A549 (cell line): Measurements from ENCODE around the gene NSL1.

ENCODE experiments used
- BHLHE40 ChIP-seq: IDR thresholded peaks from 2 replicates; pipeline ENCODE4 v1.6.1; 2012; ENCODE audit warnings: low read depth, low read length, inconsistent platforms
- CEBPB ChIP-seq, 2 experiments: fragments of >200 bp in 1 of 2; sonication (Bioruptor Twin) in 1 of 2; formaldehyde crosslinking in 1 of 2; IDR thresholded peaks; 2 replicates each; pipeline ENCODE4 v1.6.1; 2012 to 2016
- MAZ ChIP-seq: fragments of 150-350 bp; IDR thresholded peaks from 2 replicates; pipeline ENCODE4 v1.6.1; 2014; ENCODE audit warnings: antibody characterized with exemption, low read depth, low read length, borderline replicate concordance
- MYC ChIP-seq: IDR thresholded peaks from 2 replicates; pipeline ENCODE4 v1.6.1; 2012; ENCODE audit warnings: mild to moderate bottlenecking, inconsistent platforms, low read length, improper control_type of control experiment, borderline replicate concordance
- RFX5 ChIP-seq: fragments of 450-650 bp; IDR thresholded peaks from 2 replicates; pipeline ENCODE4 v1.7.1; 2014; ENCODE audit warnings: antibody characterized with exemption, mild to moderate bottlenecking, moderate library complexity
- SMC3 ChIP-seq: fragments of >200 bp; sonication (Bioruptor Twin); formaldehyde crosslinking; IDR thresholded peaks from 3 replicates; pipeline ENCODE4 v1.6.1; 2018; ENCODE audit warnings: inconsistent platforms
- ZFP36 ChIP-seq: fragments of 450-650 bp; IDR thresholded peaks from 2 replicates; pipeline ENCODE4 v1.6.1; 2014; ENCODE audit warnings: borderline replicate concordance; ENCODE audit not compliant: partially characterized antibody
- TF ChIP-seq, protein P1 (sequence below): fragments of 150-350 bp; IDR thresholded peaks from 2 replicates; pipeline ENCODE4 v1.6.1; 2014; ENCODE audit warnings: low read depth, mild to moderate bottlenecking, low read length
- TF ChIP-seq, protein P2 (sequence below): fragments of >200 bp; sonication (Bioruptor Twin); formaldehyde crosslinking; IDR thresholded peaks from 3 replicates; pipeline ENCODE4 v1.5.1; 2016

DNA sequence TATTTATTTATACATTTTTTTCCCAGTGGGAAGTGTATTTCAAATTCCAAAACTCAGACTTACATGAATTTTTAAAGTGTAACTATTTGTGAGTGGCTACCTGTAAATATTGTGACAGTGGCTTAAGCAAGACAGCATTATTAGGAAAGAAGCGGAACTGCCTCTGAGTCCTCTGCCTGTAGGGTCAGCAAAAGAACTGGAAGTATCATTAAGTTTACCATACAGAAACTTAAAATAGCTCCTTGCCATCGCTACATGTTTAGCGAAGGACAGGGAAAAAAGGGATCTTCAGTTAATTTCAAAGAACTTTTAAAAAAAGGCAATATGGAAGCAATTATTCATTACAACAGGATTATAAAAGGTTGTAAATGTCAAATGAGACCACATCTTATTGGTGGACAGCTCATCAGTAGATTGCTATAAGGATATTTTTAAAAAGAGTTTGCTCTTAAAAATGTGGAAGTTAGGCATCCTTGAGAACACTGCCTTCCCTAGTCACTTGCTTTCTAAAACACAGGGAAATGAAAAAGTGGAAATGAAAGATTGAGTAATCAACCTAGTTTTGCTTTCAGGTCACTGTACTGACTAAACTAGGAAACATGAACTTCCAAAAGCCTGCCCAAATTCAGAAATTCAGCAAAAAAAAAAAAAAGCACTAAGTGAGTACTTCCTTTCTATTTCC lies 39.2 kb downstream of the NSL1 start:
- TF ChIP-seq SMC3 = no peak
- TF ChIP-seq MAZ = no peak
- TF ChIP-seq, protein P1, sequence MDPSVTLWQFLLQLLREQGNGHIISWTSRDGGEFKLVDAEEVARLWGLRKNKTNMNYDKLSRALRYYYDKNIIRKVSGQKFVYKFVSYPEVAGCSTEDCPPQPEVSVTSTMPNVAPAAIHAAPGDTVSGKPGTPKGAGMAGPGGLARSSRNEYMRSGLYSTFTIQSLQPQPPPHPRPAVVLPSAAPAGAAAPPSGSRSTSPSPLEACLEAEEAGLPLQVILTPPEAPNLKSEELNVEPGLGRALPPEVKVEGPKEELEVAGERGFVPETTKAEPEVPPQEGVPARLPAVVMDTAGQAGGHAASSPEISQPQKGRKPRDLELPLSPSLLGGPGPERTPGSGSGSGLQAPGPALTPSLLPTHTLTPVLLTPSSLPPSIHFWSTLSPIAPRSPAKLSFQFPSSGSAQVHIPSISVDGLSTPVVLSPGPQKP = no peak
- TF ChIP-seq MYC = no peak
- TF ChIP-seq, protein P2, sequence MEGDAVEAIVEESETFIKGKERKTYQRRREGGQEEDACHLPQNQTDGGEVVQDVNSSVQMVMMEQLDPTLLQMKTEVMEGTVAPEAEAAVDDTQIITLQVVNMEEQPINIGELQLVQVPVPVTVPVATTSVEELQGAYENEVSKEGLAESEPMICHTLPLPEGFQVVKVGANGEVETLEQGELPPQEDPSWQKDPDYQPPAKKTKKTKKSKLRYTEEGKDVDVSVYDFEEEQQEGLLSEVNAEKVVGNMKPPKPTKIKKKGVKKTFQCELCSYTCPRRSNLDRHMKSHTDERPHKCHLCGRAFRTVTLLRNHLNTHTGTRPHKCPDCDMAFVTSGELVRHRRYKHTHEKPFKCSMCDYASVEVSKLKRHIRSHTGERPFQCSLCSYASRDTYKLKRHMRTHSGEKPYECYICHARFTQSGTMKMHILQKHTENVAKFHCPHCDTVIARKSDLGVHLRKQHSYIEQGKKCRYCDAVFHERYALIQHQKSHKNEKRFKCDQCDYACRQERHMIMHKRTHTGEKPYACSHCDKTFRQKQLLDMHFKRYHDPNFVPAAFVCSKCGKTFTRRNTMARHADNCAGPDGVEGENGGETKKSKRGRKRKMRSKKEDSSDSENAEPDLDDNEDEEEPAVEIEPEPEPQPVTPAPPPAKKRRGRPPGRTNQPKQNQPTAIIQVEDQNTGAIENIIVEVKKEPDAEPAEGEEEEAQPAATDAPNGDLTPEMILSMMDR = no peak
- no peak for TF ChIP-seq RFX5
- TF ChIP-seq BHLHE40 = no peak
- TF ChIP-seq ZFP36 = no peak
- no peak for TF ChIP-seq CEBPB (IDR thresholded peaks at IDR 0.05)
